ENCODE measurements around the gene CLTC.
"Not testable (repeated sequence)": the region's sequence is repeated elsewhere in the genome, so short reads cannot be mapped to it uniquely, and the experiment has no call there.

Gene CLTC

DNA sequence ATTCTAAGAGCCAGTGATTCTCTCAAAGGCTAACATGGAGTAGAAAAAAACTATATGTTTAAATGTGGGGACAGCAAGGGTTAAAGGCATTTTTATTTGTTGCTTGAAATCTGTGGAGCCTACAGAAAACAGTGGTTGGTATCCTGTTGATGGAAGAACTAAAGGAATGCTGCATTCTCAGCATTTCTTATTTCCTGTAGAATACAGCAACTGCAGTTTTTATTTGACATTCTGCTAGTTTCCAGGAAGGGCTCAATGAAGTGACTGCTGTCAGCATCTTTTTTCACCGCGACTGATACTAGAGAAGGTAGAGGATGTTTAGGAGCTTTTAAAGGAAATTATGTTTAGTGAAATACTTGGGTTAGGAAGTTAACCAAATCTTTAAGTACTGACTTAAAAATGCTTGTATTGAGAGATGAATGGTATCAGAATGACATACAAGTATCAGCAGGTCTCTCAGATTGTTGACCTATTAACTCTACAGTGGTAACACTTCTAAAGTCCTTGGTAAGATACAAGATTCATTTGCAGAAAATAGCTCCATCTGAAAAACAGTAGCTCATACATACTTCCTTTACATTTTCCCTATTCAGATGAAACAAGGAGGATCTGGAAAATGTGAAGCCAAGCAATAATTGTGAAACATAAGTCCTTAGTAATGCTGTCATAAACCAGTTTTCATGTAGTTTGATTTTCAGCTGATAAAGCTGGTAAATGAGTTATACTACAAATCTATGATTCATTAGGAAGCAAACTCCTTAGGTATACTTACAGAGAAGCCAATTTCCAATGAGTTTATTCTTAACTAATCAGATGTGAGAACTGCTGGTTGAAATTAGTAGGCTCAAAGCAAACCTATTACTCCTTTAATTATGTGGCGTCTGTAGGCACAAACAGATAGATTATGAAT is 15.2 kb downstream of the CLTC start:
- DNase-seq (ENCODE audit: low spot score): no peak

DNA sequence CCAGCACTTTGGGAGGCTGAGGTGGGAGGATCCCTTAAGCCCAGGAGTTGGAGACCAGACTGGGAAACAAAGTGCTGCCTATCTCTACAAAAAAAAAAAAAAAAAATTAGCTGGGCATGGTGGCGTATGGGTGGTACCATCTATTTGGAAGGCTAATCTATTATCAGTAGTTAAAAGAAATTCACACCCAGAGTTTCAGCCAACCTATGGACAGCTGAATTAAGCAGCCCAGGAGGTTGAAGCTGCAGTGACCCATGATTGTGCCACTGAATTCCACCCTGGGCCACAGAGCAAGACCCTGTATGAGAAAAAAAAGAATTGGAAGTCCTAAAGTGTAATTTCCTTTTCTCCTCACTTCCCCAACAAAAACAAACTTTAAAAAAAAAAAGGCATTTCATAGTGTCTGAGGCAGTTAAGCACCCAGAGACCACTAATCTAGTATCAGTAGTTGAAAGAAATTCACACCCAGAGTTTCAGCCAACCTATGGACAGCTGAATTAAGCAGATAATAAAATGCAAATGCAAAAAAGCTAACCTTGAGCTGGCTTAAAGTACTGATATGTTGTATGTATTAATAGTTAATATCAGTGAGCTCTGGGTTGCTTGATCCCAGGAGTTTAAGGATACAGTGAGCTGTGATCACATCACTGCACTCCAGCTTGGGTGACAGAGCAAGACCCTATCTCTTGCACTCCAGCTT is 18.1 kb downstream of the CLTC start:
- DNase-seq (ENCODE audit: low spot score): no peak

GRCh38 chr17:59638553-59638952 is 18.9 kb downstream of the CLTC start:
- no peak for DNase-seq (ENCODE audit: low spot score)

GRCh38 chr17:59641799-59642484 is 22.2 kb downstream of the CLTC start:
- DNase-seq (ENCODE audit: low spot score): no peak

- DNase-seq (ENCODE audit: low spot score): no peak
These were observed 22.9 kb downstream of the CLTC start for GRCh38 chr17:59642565-59642964.

- no peak for DNase-seq (ENCODE audit: low spot score)
These were observed 23.8 kb downstream of the CLTC start for GRCh38 chr17:59643159-59644140.

- no peak for DNase-seq (ENCODE audit: low spot score)
These were observed 27.6 kb downstream of the CLTC start for GRCh38 chr17:59647288-59647687.

DNA sequence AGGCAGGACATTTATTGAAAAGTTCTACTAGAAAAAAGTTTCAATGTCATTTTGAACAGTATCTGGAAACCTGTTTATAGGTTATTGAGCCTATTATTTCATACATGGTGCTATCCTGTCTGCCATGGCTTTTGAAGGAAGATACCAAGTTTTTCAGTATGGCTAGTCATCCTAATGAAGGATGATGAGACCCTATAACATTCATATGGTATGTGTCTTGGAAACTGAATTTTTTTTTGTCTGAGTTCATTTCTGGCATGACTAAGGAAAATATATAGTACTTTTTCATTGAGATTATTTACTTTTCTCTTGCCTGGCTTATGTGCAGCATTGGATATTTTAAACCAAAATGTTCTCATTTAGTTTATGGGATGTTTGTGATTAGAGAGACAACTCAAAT is 30.2 kb downstream of the CLTC start:
- no peak for DNase-seq (ENCODE audit: low spot score)

DNA sequence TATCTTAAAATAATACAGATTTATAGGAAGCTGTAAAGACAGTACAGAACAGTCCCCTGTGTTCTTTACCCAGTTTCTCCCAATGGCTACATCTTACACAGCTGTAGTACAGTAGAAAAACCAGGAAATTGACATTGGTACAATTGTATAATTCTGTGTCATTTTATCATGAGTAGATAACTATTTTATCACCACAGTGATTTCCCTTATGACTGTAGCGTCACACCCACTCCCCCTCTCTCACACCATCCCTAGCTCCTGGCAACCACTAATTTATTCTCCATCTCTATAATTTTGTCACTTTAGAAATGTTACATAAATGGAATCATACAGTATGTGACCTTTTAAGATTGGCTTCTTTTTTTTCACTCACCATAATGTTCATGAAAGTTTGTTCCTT is 30.9 kb downstream of the CLTC start:
- no peak for DNase-seq (ENCODE audit: low spot score)

- DNase-seq (ENCODE audit: low spot score): no peak
These were observed 31.7 kb downstream of the CLTC start for GRCh38 chr17:59651346-59651745.

DNA sequence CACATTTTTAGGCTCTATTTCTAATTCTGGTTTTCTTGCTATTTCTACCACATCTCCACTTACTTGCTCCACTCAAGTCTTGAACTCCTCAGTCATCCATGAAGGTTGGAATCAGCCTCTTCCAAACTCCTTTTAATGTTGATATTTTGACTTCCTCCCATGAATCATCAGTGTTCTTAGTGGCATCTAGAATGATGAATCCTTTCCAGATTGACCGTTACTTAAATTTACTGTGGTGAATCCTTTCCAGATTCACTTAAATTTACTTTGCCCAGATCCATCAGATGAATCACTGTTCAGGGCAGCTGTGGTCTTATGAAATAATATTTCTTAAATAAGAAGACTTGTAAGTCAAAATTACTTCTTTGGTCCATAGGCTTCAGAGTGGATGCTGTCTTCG is 32.4 kb downstream of the CLTC start:
- DNase-seq (ENCODE audit: low spot score): no peak

DNA sequence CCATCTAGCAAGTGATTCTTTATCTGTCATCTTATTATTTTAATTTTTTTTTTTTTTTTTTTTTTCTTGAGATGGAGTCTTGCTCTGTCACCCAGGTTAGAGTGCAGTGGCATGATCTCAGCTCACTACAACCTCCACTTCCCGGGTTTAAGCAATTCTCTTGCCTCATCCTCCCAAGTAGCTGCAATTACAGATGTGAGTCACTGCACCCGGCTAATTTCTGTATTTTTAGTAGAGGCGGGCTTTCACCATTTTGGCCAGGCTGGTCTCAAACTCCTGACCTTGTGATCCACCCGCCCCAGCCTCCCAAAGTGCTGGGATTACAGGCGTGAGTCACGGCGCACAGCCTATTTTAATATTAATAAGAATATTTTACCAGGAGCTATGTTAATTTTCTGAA is 36.9 kb downstream of the CLTC start:
- not testable (repeated sequence) for DNase-seq (ENCODE audit: low spot score)

GRCh38 chr17:59666235-59666634 is 46.5 kb downstream of the CLTC start:
- no peak for DNase-seq (ENCODE audit: low spot score)

- no peak for DNase-seq (ENCODE audit: low spot score)
These were observed 49.1 kb downstream of the CLTC start for GRCh38 chr17:59668816-59669215.

DNA sequence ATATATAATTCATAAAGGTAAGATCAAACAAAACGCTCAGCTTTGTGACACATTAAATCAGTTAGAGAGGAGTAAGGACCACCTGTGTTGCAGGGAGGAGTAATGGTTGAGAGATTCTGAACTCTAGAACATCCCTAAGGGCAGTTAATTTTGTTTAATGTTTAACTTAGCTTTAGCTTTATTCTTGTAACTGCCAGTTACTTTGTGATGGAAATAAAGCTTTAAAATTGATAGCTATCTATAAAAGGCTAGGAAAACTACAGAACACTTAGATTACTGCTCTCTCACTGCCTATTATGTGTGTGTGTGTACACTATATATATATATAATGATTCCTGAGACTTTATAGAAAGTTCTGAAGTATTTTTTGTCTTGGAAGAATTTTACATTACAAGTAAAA is 49.7 kb downstream of the CLTC start:
- no peak for DNase-seq (ENCODE audit: low spot score)

DNA sequence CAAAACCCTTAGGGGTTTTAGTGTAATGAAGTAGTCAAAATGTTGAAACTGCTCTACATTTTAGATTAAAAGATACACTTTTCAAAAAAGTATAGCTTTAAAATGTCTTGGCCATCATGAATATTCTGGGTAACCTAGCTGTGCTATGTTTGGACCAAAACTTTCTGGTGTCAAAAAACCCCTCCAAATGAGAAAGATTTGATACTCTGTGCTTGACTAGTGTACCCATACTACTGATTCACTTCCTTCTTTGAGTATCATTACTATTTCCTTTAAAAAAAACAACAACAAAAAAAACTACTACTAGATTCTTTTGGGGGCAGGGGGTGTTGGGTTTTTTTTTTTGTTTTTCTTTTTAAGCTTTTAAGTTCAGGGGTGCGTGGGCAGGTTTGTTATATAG is 50.2 kb downstream of the CLTC start:
- DNase-seq (ENCODE audit: low spot score): no peak

DNA sequence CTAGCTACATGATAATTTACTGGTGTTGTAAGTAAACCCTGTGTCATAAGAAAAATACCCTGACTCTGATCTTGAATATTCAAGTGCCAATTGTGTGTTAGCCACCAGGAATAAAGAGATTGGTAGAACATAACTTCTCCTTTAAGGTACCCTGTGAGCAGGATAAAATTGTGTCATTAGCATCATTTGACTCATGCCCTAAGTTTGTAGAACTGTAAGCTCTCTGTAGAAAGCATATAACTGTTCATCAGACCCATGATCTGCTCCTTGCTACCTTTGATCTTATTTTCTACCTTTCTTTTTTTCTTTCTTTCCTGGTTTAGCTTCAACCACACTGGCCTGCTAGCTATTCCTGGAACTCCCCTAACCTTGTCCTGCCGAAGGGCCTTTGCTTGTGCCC is 51.7 kb downstream of the CLTC start:
- DNase-seq (ENCODE audit: low spot score): no peak

GRCh38 chr17:59675231-59675630 is 55.5 kb downstream of the CLTC start:
- DNase-seq (ENCODE audit: low spot score): no peak

DNA sequence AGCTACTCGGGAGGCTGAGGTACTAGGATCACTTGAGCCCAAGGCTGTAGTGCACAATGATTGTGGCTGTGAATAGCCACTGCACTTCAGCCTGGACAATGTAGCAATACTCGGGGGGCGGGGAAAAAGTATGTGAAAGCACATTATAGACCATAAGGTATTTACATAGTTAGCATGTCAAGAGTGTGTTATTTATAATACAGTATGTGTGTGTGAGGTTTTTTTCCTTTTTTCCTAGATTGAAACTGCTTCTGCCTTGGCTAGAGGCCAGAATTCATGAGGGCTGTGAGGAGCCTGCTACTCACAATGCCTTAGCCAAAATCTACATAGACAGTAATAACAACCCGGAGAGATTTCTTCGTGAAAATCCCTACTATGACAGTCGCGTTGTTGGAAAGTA is 57.0 kb downstream of the CLTC start:
- DNase-seq (ENCODE audit: low spot score): peak; percentile 11

GRCh38 chr17:59678918-59679317 is 59.2 kb downstream of the CLTC start:
- no peak for DNase-seq (ENCODE audit: low spot score)

DNA sequence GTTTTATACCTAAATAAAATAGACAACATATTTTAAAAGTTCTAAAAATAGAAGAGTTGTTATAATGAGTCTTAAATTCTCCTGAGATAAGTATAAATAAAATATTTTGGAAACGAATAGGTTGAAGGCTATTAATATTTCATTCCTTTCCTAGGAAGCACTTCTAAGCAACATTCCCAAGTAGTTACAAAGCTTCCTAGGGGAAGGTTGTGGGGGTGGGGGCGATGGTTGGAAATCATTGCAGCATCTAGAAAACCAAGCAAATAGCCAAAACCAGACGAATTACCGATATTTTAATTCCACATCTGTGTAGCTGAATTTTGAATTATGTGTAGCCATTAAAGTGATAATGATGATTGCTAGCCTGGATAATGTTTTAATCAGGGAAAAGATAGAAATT is 60.6 kb downstream of the CLTC start:
- DNase-seq (ENCODE audit: low spot score): no peak

DNA sequence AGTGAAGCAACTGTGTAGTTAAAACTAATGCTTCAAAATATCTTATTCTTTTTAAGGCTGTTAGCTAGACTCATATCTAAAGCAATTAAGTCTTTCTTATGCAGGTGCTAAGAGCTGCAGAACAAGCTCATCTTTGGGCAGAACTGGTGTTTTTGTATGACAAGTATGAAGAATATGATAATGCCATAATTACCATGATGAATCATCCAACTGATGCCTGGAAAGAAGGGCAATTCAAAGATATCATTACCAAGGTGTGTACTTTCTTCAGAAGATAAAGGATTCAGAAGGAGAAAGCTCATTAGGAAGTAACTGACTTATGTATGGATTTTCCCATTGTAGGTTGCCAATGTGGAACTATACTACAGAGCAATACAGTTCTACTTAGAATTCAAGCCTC is 63.6 kb downstream of the CLTC start:
- no peak for DNase-seq (ENCODE audit: low spot score)

All from Ammon's horn (tissue), 1 donor.